Cardiac muscle cell (in vitro differentiated cells and primary cell): ENCODE results near the gene CHST12. TPM values are rescaled to one million over a fixed set of nuclear protein-coding genes. Genes with fewer than 3 reads are reported as not detected.

ENCODE experiments used
- DNase-seq, 2 donors: peaks; one replicate each; pipeline versions ENCODE4 v3.0.0 to v3.0.0-alpha.2; 2010 to 2017; ENCODE audit warnings: low read depth in 1 of 2, low spot score in 1 of 2
- H3K27ac ChIP-seq: fragments of 200-600 bp; sonication (generic); 2 replicates; pipeline ENCODE4 v1.5.1; 2016
- H3K27me3 ChIP-seq: fragments of 200-600 bp; sonication (generic); 2 replicates; pipeline ENCODE4 v1.6.0; 2016; ENCODE audit warnings: control low read depth
- H3K36me3 ChIP-seq: fragments of 200-600 bp; sonication (generic); 2 replicates; pipeline ENCODE4 v1.5.1; 2016; ENCODE audit warnings: control low read depth
- H3K4me1 ChIP-seq: fragments of 200-600 bp; sonication (generic); 2 replicates; pipeline ENCODE4 v1.8.1; 2017; ENCODE audit warnings: low read depth, mild to moderate bottlenecking, mixed run types
- H3K4me3 ChIP-seq: fragments of 200-600 bp; sonication (generic); 2 replicates; pipeline ENCODE4 v1.5.1; 2016; ENCODE audit warnings: mild to moderate bottlenecking
- H3K9me3 ChIP-seq: fragments of 200-600 bp; sonication (generic); 2 replicates; pipeline ENCODE4 v1.5.1; 2017; ENCODE audit warnings: low read depth, mild to moderate bottlenecking, control low read depth
- CTCF ChIP-seq: IDR thresholded peaks from 2 replicates; pipeline ENCODE4 v1.5.1; 2012; ENCODE audit warnings: low read depth, mild to moderate bottlenecking, low read length
- polyA plus RNA-seq: library from polyadenylated mRNA; unstranded; fragments of >200 nt; fragmentation: Nextera tagmentation; extraction: Ambion mirVana; gene quantifications from 2 replicates; pipeline ENCODE4 v1.2.1, GENCODE V29; 2016
- total RNA-seq: library from RNA; depleted of rRNA; stranded (reverse); fragments of >200 nt; gene quantifications from 2 replicates; pipeline ENCODE4 v1.2.3, GENCODE V29; 2016

Gene CHST12
- total and polyA plus RNA-seq, 2 experiments from 2014 or later = 25.6 to 26.8 TPM

GRCh38 chr7:2437136-2437535, 33.7 kb downstream of the CHST12 start:
- peaks cover 18% of the 10 kb centered on the region for H3K4me1 ChIP-seq
- no peak for TF ChIP-seq CTCF
- no peaks in the 10 kb centered on the region for H3K9me3 ChIP-seq
- H3K36me3 ChIP-seq = no peaks in the 10 kb centered on the region
- no peaks in the 10 kb centered on the region for H3K27me3 ChIP-seq
- DNase-seq = no peak
- no peak overlapping the region for H3K4me3 ChIP-seq
- no peak overlapping the region for H3K27ac ChIP-seq

- no peak overlapping the region for H3K27ac ChIP-seq
- peaks cover 18% of the 10 kb centered on the region for H3K4me1 ChIP-seq
- H3K4me3 ChIP-seq = no peak overlapping the region
- no peaks in the 10 kb centered on the region for H3K36me3 ChIP-seq
- no peak for TF ChIP-seq CTCF
- H3K9me3 ChIP-seq = no peaks in the 10 kb centered on the region
- DNase-seq = no peak
- no peaks in the 10 kb centered on the region for H3K27me3 ChIP-seq
Measured at GRCh38 chr7:2437537-2438148, 34.2 kb downstream of the CHST12 start.

GRCh38 chr7:2438186-2438585, 34.8 kb downstream of the CHST12 start:
- Histone ChIP-seq H3K9me3 (no peaks in the 10 kb centered on the region), H3K4me3 (no peak overlapping the region), H3K27me3 (no peaks in the 10 kb centered on the region), H3K36me3 (no peaks in the 10 kb centered on the region), H3K27ac (no peak overlapping the region), H3K4me1 (peaks cover 18% of the 10 kb centered on the region)
- DNase-seq = no peak
- TF ChIP-seq CTCF = no peak

GRCh38 chr7:2438775-2439174, 35.4 kb downstream of the CHST12 start:
- Histone ChIP-seq H3K27me3 (no peaks in the 10 kb centered on the region), H3K9me3 (no peaks in the 10 kb centered on the region), H3K36me3 (no peaks in the 10 kb centered on the region), H3K27ac (no peak overlapping the region), H3K4me3 (no peak overlapping the region), H3K4me1 (peaks cover 18% of the 10 kb centered on the region)
- no peak for TF ChIP-seq CTCF
- no peak for DNase-seq

- Histone ChIP-seq H3K36me3 (no peaks in the 10 kb centered on the region), H3K9me3 (no peaks in the 10 kb centered on the region), H3K4me1 (peaks cover 10% of the 10 kb centered on the region), H3K27ac (peak overlapping the region; percentile 85), H3K4me3 (no peak overlapping the region), H3K27me3 (no peaks in the 10 kb centered on the region)
- DNase-seq = peak in 1 of 2 donors; percentile 63
- TF ChIP-seq CTCF = no peak
Measured at GRCh38 chr7:2440608-2441245, 37.3 kb downstream of the CHST12 start.
